ENCODE results near the gene BEAN1. TPM values are rescaled to one million over a fixed set of nuclear protein-coding genes. Genes with fewer than 3 reads are reported as not detected.

BEAN1 gene
- total RNA-seq, 1 experiment from 2014 or later: 0.24 TPM

DNA sequence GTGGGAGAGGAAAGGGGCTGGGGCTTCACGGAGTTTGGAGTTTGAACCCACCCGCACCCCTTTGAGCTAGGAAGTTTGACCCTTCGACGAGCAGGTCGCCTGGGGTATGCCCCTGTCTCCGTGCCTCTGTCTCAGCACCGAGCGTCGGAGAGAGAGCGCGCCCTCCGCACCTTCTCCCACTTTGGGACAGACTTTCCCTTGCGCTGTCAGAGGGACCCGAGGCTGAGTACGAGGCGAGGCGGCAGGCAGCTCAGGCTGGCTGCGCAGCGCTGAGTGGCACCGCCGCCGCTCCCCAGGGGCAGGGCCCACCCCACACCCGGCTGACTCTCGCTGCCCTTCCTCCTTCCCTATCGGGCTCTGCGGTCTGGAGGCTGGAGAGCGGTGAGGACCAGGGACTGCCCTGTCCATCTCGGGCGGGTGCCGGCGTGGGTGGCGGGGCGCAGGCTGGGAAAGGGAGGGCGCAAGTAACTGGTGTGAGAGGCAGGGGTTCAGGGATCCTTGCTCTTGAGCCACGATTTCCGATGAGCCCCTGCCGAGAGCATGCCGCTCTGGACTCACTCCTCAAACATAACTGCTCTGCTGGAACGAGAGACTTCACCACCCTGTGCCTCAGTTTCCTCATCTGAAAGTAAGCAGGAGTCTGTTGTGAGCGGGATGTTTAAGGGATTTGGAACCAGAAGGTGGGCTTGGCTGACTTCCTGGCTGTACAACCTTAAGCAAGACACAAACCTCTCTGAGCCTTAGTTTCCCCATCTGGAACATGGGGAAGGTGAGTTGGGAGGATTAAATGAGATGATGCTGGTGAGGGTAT is 981 bp downstream of the BEAN1 start:
- Histone ChIP-seq H4K8ac (replicated peaks; ENCODE audit: insufficient read length, low read depth, low read length) (no peak overlapping the region), H4K5ac (ENCODE audit: insufficient read length, low read depth, low read length) (no peak overlapping the region), H3K23me2 (ENCODE audit: insufficient read length, low read depth, low read length, poor library complexity, severe bottlenecking) (peaks cover 13% of the 10 kb centered on the region), H2BK15ac (ENCODE audit: low read depth, low read length) (no peak overlapping the region), H2BK5ac (ENCODE audit: insufficient read length, low read length) (no peak overlapping the region), H3K56ac (ENCODE audit: insufficient read length, low read depth, low read length) (no peak overlapping the region), H3K27ac (ENCODE audit: insufficient read length, low read depth, low read length) (no peak overlapping the region), H3K23ac (ENCODE audit: insufficient read length, low read depth, low read length) (no peak overlapping the region), H2AK5ac (ENCODE audit: insufficient read length, low read length) (no peak overlapping the region), H2AFZ (ENCODE audit: low read length) (no peak overlapping the region), H3K4me2 (ENCODE audit: insufficient read depth, insufficient read length, low read length) (peak overlapping the region; percentile 82), H4K91ac (ENCODE audit: insufficient read length, low read depth, low read length) (no peak overlapping the region), H3K9ac (ENCODE audit: extremely low read depth, insufficient read length, low read length) (no peak overlapping the region), H3K9me3 (ENCODE audit: control insufficient read depth, low read depth, low read length) (no peaks in the 10 kb centered on the region), H3T11ph (ENCODE audit: low read length) (no peak overlapping the region), H3K14ac (ENCODE audit: insufficient read depth, low read length) (peak overlapping the region; percentile 1; the same call in 1 of the 2 replicates), H2BK20ac (ENCODE audit: low read depth, low read length, poor library complexity, severe bottlenecking) (no peak overlapping the region), H2BK120ac (ENCODE audit: low read depth, low read length, poor library complexity, severe bottlenecking) (no peak overlapping the region), H3K18ac (ENCODE audit: insufficient read length, low read depth, low read length) (no peak overlapping the region), H3K79me2 (ENCODE audit: insufficient read depth, low read length) (no peaks in the 10 kb centered on the region), H3K4me1 (ENCODE audit: insufficient read depth, low read length) (peaks cover 2% of the 10 kb centered on the region; the same call in 1 of the 2 replicates), H3K79me1 (ENCODE audit: insufficient read depth, low read depth, low read length, poor library complexity, severe bottlenecking) (no peaks in the 10 kb centered on the region), H3K4ac (ENCODE audit: low read depth, low read length) (no peak overlapping the region), H2BK12ac (ENCODE audit: insufficient read length, low read depth, low read length) (no peak overlapping the region), H4K20me1 (ENCODE audit: control insufficient read depth, insufficient read depth, insufficient read length) (peaks cover 2% of the 10 kb centered on the region), H3K27me3 (ENCODE audit: insufficient read depth, low read length) (peaks cover 48% of the 10 kb centered on the region)
- no peak for DNase-seq
- no peaks in the 10 kb centered on the region; a peak in 1 of 7 replicates for H3K36me3 Mint-ChIP-seq (ENCODE audit: insufficient read depth in 1 of 3, low read depth in 3 of 3)
- WGBS (ENCODE audit: extremely low coverage, insufficient read length, low lambda C conversion rate): no CpG with 5 or more reads among the region's 40 CpGs
- TF ChIP-seq, protein P1, sequence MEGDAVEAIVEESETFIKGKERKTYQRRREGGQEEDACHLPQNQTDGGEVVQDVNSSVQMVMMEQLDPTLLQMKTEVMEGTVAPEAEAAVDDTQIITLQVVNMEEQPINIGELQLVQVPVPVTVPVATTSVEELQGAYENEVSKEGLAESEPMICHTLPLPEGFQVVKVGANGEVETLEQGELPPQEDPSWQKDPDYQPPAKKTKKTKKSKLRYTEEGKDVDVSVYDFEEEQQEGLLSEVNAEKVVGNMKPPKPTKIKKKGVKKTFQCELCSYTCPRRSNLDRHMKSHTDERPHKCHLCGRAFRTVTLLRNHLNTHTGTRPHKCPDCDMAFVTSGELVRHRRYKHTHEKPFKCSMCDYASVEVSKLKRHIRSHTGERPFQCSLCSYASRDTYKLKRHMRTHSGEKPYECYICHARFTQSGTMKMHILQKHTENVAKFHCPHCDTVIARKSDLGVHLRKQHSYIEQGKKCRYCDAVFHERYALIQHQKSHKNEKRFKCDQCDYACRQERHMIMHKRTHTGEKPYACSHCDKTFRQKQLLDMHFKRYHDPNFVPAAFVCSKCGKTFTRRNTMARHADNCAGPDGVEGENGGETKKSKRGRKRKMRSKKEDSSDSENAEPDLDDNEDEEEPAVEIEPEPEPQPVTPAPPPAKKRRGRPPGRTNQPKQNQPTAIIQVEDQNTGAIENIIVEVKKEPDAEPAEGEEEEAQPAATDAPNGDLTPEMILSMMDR (conservative IDR thresholded peaks at IDR 0.05): no peak
- H3K9me3 Mint-ChIP-seq: no peaks in the 10 kb centered on the region
- H3K4me1 Mint-ChIP-seq: peaks cover 7 to 28% of the 10 kb centered on the region in 2 experiments
- no peak overlapping the region; a peak in 1 of 7 replicates for H3K27ac Mint-ChIP-seq
- peaks cover 90% of the 10 kb centered on the region for H3K27me3 Mint-ChIP-seq (ENCODE audit: low read depth)
- peak overlapping the region; percentile 59 to 78 for H3K4me3 Mint-ChIP-seq
